Neural cell (in vitro differentiated cells): ENCODE data around the gene CPAMD8.

Experiments used
- EP300 ChIP-seq: fragments of 450-650 bp; conservative IDR thresholded peaks from 2 replicates; pipeline ENCODE4 v1.6.1; 2014; ENCODE audit warnings: antibody characterized with exemption, mild to moderate bottlenecking, moderate library complexity; ENCODE audit not compliant: poor library complexity, severe bottlenecking
- EZH2 ChIP-seq: fragments of 200-600, 300-800 bp; shearing (Covaris generic), sonication (generic); IDR thresholded peaks from 2 replicates; pipeline ENCODE4 v1.6.1; 2014; ENCODE audit warnings: antibody characterized with exemption, low read length, borderline replicate concordance, mild to moderate bottlenecking; ENCODE audit not compliant: insufficient read depth, poor library complexity, severe bottlenecking
- POLR2AphosphoS5 ChIP-seq: IDR thresholded peaks from 2 replicates; pipeline ENCODE4 v1.6.1; 2012
- REST ChIP-seq: IDR thresholded peaks from 2 replicates; pipeline ENCODE4 v1.6.1; 2012; ENCODE audit warnings: borderline replicate concordance
- TF ChIP-seq, protein P1 (sequence below): fragments of 450-650 bp; IDR thresholded peaks from 2 replicates; pipeline ENCODE4 v1.5.1; 2014; ENCODE audit warnings: antibody characterized with exemption, mild to moderate bottlenecking, moderate library complexity; ENCODE audit not compliant: poor library complexity, severe bottlenecking

DNA sequence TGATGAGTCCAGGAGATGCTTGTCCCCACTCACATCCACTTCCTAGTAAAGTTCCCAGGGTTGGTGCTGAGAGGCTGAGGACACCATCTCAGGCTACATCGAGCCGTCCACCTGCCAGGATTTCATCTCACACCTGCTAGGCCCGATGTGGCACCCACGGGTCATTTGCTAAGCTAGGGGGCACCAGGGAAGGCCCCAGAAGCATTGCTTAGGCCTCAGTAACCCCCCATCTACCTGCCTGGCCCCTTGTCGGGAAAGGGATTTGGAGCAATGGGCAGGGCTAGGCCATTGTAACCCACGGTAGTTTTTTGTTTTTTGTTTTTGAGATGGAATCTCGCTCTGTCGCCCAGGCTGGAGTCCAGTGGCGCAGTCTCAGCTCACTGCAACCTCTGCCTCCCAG lies 86.0 kb downstream of the CPAMD8 start:
- TF ChIP-seq, protein P1, sequence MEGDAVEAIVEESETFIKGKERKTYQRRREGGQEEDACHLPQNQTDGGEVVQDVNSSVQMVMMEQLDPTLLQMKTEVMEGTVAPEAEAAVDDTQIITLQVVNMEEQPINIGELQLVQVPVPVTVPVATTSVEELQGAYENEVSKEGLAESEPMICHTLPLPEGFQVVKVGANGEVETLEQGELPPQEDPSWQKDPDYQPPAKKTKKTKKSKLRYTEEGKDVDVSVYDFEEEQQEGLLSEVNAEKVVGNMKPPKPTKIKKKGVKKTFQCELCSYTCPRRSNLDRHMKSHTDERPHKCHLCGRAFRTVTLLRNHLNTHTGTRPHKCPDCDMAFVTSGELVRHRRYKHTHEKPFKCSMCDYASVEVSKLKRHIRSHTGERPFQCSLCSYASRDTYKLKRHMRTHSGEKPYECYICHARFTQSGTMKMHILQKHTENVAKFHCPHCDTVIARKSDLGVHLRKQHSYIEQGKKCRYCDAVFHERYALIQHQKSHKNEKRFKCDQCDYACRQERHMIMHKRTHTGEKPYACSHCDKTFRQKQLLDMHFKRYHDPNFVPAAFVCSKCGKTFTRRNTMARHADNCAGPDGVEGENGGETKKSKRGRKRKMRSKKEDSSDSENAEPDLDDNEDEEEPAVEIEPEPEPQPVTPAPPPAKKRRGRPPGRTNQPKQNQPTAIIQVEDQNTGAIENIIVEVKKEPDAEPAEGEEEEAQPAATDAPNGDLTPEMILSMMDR = no peak
- TF ChIP-seq EZH2 = no peak
- no peak for TF ChIP-seq REST
- TF ChIP-seq EP300 = no peak
- no peak for TF ChIP-seq POLR2AphosphoS5
